ENCODE data around the gene OR51I1. TPM values are rescaled to one million over a fixed set of nuclear protein-coding genes. Genes with fewer than 3 reads are reported as not detected.

Gene OR51I1
- total and polyA plus RNA-seq, 2 donors (not counting 1 experiment from before 2014, with no cell fraction given): 0.17 TPM; not detected in 1

DNA sequence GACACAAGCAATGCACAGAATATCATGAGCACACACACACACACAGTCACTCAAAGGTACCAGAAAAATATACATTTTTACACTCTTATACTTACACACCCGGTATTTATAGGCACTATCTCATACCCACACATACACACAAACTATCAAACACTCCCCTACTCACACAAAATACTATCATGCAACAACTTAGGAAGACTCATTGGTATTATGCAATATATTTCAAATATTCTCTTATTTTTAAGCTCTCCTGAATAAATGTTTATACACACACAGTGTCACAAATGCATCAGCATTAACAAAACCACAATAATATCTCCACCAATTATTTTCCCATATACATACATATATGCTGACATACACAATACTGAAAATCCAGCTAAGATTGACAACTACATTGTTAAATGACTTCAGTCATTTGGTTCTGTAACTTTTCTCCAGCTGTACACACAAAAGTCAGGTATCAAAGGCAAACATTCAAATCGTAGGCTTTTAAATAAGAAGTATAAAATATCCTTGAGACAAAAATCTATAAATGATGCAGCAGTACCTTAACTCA, 2.6 kb upstream of the OR51I1 start:
- no peak for DNase-seq (ENCODE audit: low read depth in 2 of 2)
- TF ChIP-seq EZH2 (IDR thresholded peaks at IDR 0.05; ENCODE audit: low read length, missing control alignments): no peak
- TF ChIP-seq, protein P1, sequence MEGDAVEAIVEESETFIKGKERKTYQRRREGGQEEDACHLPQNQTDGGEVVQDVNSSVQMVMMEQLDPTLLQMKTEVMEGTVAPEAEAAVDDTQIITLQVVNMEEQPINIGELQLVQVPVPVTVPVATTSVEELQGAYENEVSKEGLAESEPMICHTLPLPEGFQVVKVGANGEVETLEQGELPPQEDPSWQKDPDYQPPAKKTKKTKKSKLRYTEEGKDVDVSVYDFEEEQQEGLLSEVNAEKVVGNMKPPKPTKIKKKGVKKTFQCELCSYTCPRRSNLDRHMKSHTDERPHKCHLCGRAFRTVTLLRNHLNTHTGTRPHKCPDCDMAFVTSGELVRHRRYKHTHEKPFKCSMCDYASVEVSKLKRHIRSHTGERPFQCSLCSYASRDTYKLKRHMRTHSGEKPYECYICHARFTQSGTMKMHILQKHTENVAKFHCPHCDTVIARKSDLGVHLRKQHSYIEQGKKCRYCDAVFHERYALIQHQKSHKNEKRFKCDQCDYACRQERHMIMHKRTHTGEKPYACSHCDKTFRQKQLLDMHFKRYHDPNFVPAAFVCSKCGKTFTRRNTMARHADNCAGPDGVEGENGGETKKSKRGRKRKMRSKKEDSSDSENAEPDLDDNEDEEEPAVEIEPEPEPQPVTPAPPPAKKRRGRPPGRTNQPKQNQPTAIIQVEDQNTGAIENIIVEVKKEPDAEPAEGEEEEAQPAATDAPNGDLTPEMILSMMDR (conservative IDR thresholded peaks at IDR 0.05 in 1 of 2, IDR thresholded peaks at IDR 0.05 in 1 of 2; ENCODE audit: low read depth in 1 of 2, low read length in 2 of 2): no peak
- Histone ChIP-seq H3K79me2 (ENCODE audit: control insufficient read depth, insufficient read depth, low read length) (no peaks in the 10 kb centered on the region), H4K20me1 (ENCODE audit: control insufficient read depth, extremely low read depth, insufficient read depth, low read length) (no peaks in the 10 kb centered on the region), H2AFZ (ENCODE audit: low read length) (no peak overlapping the region), H3K4me3 (replicated peaks in 1 of 4; ENCODE audit: control extremely low read depth in 1 of 4, insufficient read depth in 1 of 4, low read depth in 3 of 4, low read length in 4 of 4) (no peak overlapping the region), H3K4me1 (ENCODE audit: control insufficient read depth, extremely low read depth, insufficient read depth, low read length) (no peaks in the 10 kb centered on the region), H3K9ac (ENCODE audit: insufficient read depth, low read length) (no peak overlapping the region), H3K36me3 (ENCODE audit: control insufficient read depth, insufficient read depth, low read length) (no peaks in the 10 kb centered on the region), H3K27ac (ENCODE audit: insufficient read depth, low read length) (no peak overlapping the region), H3K9me3 (ENCODE audit: control insufficient read depth, insufficient read depth, low read depth, low read length) (no peaks in the 10 kb centered on the region), H3K27me3 (ENCODE audit: control insufficient read depth, insufficient read depth, low read length) (no peaks in the 10 kb centered on the region), H3K4me2 (ENCODE audit: extremely low read depth, insufficient read depth, low read length) (no peak overlapping the region)

DNA sequence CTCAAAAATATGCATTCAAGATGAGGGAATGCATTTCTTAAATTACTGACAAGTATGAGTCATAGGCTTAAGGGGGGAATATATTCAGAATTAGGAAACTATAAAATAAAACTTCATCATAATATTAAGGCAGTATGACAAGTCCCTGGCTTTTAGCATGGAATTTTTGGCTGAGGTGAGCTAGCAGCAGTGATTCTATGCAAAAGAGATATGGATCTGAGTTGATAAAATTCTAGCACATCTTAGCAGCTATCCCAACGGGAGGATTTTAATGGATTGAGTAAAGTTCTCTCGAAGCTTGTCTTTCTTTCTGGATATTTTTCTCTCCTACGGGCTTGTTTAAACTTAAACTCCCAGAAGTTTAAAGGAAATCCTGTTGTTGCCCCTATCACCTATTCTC, 18.2 kb downstream of the OR51I1 start:
- Histone ChIP-seq H4K20me1 (ENCODE audit: control insufficient read depth, extremely low read depth, insufficient read depth, low read length) (no peaks in the 10 kb centered on the region), H3K4me2 (ENCODE audit: extremely low read depth, insufficient read depth, low read length) (no peak overlapping the region), H3K4me3 (replicated peaks in 1 of 4; ENCODE audit: control extremely low read depth in 1 of 4, insufficient read depth in 1 of 4, low read depth in 3 of 4, low read length in 4 of 4) (no peak overlapping the region), H3K36me3 (ENCODE audit: control insufficient read depth, insufficient read depth, low read length) (no peaks in the 10 kb centered on the region), H3K4me1 (ENCODE audit: control insufficient read depth, extremely low read depth, insufficient read depth, low read length) (no peaks in the 10 kb centered on the region), H3K27ac (ENCODE audit: insufficient read depth, low read length) (no peak overlapping the region), H3K79me2 (ENCODE audit: control insufficient read depth, insufficient read depth, low read length) (no peaks in the 10 kb centered on the region), H2AFZ (ENCODE audit: low read length) (no peak overlapping the region), H3K9ac (ENCODE audit: insufficient read depth, low read length) (no peak overlapping the region), H3K27me3 (ENCODE audit: control insufficient read depth, insufficient read depth, low read length) (no peaks in the 10 kb centered on the region), H3K9me3 (ENCODE audit: control insufficient read depth, insufficient read depth, low read depth, low read length) (no peaks in the 10 kb centered on the region)
- no peak for DNase-seq (ENCODE audit: low read depth in 2 of 2)
- TF ChIP-seq, protein P1 (conservative IDR thresholded peaks at IDR 0.05 in 1 of 2, IDR thresholded peaks at IDR 0.05 in 1 of 2; ENCODE audit: low read depth in 1 of 2, low read length in 2 of 2): no peak
- no peak for TF ChIP-seq EZH2 (IDR thresholded peaks at IDR 0.05; ENCODE audit: low read length, missing control alignments)

DNA sequence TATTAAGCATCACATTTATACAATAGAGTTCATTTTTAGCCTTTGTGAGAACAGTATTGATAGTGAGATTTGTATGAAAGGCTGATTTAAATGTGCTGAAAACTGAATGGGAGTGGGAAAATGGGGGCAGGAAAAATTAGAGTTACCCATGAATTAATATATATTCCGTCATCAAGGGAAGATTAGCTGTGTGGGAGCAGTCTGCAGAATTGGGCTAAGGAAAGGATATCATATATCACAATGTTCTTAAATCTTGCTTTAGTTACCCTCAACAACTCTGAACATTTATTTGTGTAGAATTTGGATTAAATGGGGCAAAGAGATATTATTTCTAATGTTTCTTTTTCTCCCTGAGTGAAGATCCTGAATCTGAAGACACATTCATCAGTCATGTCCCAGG, 19.5 kb downstream of the OR51I1 start, which contains the start of gene OR51Q1:
OR51Q1 (plus strand) TSS at position 301 of the 400 bp plus-strand sequence; CDS start at position 391, 90 bp downstream.
- TF ChIP-seq, protein P1 (conservative IDR thresholded peaks at IDR 0.05 in 1 of 2, IDR thresholded peaks at IDR 0.05 in 1 of 2; ENCODE audit: low read depth in 1 of 2, low read length in 2 of 2): no peak
- TF ChIP-seq EZH2 (IDR thresholded peaks at IDR 0.05; ENCODE audit: low read length, missing control alignments): no peak
- no peak within 1 kb of the TSS for H3K9ac ChIP-seq (ENCODE audit: insufficient read depth, low read length)
- H3K27me3 ChIP-seq (ENCODE audit: control insufficient read depth, insufficient read depth, low read length): no peaks in the 10 kb centered on the region

More for the DNA sequence above, 19.5 kb downstream of the OR51I1 start, which contains the start of gene OR51Q1:
- Histone ChIP-seq H3K4me1 (ENCODE audit: control insufficient read depth, extremely low read depth, insufficient read depth, low read length) (no peaks in the 10 kb centered on the region), H3K36me3 (ENCODE audit: control insufficient read depth, insufficient read depth, low read length) (no peaks in the 10 kb centered on the region), H3K4me3 (replicated peaks in 1 of 4; ENCODE audit: control extremely low read depth in 1 of 4, insufficient read depth in 1 of 4, low read depth in 3 of 4, low read length in 4 of 4) (no peak within 1 kb of the TSS), H2AFZ (ENCODE audit: low read length) (no peak within 1 kb of the TSS), H3K9me3 (ENCODE audit: control insufficient read depth, insufficient read depth, low read depth, low read length) (no peaks in the 10 kb centered on the region), H3K4me2 (ENCODE audit: extremely low read depth, insufficient read depth, low read length) (no peak within 1 kb of the TSS), H4K20me1 (ENCODE audit: control insufficient read depth, extremely low read depth, insufficient read depth, low read length) (no peaks in the 10 kb centered on the region), H3K79me2 (ENCODE audit: control insufficient read depth, insufficient read depth, low read length) (no peaks in the 10 kb centered on the region), H3K27ac (ENCODE audit: insufficient read depth, low read length) (no peak within 1 kb of the TSS)
- DNase-seq (ENCODE audit: low read depth in 2 of 2): no peak

Measured in fibroblast of lung (primary cell).